ENCODE data around the gene GPR180. TPM values are rescaled to one million over a fixed set of nuclear protein-coding genes. Genes with fewer than 3 reads are reported as not detected.

GPR180 gene
- total RNA-seq, 1 experiment from 2014 or later = 5.0 TPM

GRCh38 chr13:94612050-94612449 is 10.4 kb downstream of the GPR180 start (continued):
- no peak for TF ChIP-seq E2F1 (CRISPR knock-in tag; IDR thresholded peaks at IDR 0.05)
- no peak for TF ChIP-seq ZNF281 (CRISPR knock-in tag; IDR thresholded peaks at IDR 0.05)
- no peak for TF ChIP-seq JAZF1 (CRISPR knock-in tag; IDR thresholded peaks at IDR 0.05)
- TF ChIP-seq ZNF512 (CRISPR knock-in tag; IDR thresholded peaks at IDR 0.05; ENCODE audit: borderline replicate concordance) = no peak

- no peaks in the 10 kb centered on the region for H3K27me3 Mint-ChIP-seq (ENCODE audit: low read depth)
- no peak overlapping the region for H3K4me3 Mint-ChIP-seq
- H3K4me1 Mint-ChIP-seq = no peaks in the 10 kb centered on the region
- no peak overlapping the region for H3K27ac Mint-ChIP-seq
- H3K9me3 Mint-ChIP-seq = no peaks in the 10 kb centered on the region
- TF ChIP-seq IRF1 (CRISPR knock-in tag; IDR thresholded peaks at IDR 0.05) = no peak
- peaks cover 23% of the 10 kb centered on the region for H3K36me3 Mint-ChIP-seq
- ATAC-seq = no peak
- no peak for DNase-seq (ENCODE audit: low spot score)
- POLR2A ChIA-PET = no interaction called here
- CTCF ChIA-PET = no interaction called here
Measured at GRCh38 chr13:94613051-94613450, 11.4 kb downstream of the GPR180 start.

GRCh38 chr13:94617389-94618000 is 15.8 kb downstream of the GPR180 start:
- no peak for ATAC-seq
- Mint-ChIP-seq H3K27ac (no peak overlapping the region), H3K4me3 (no peak overlapping the region), H3K4me1 (no peaks in the 10 kb centered on the region), H3K27me3 (ENCODE audit: low read depth) (no peaks in the 10 kb centered on the region), H3K36me3 (peaks cover 21% of the 10 kb centered on the region), H3K9me3 (no peaks in the 10 kb centered on the region)
- ChIA-PET CTCF (interaction anchor here (0.6 to 2.3 kb wide), 27 partner anchors 12 to 351 kb away, joined by 3 to 26 read pairs (median 4); partner anchors contain the start of genes GPR180 and TGDS), POLR2A (no interaction called here)
- DNase-seq (ENCODE audit: low spot score) = no peak
- no peak for TF ChIP-seq ATF1 (CRISPR knock-in tag; IDR thresholded peaks at IDR 0.05)
- TF ChIP-seq SOX15 (CRISPR knock-in tag; IDR thresholded peaks at IDR 0.05) = no peak
- no peak for TF ChIP-seq NFATC4 (CRISPR knock-in tag; IDR thresholded peaks at IDR 0.05)
- no peak for TF ChIP-seq ZNF317 (CRISPR knock-in tag; IDR thresholded peaks at IDR 0.05; ENCODE audit: borderline replicate concordance, low read depth)
- TF ChIP-seq ZNF416 (CRISPR knock-in tag; IDR thresholded peaks at IDR 0.05) = no peak
- no peak for TF ChIP-seq ZNF532 (CRISPR knock-in tag; IDR thresholded peaks at IDR 0.05; ENCODE audit: borderline replicate concordance)
- no peak for TF ChIP-seq ZMAT4 (CRISPR knock-in tag; IDR thresholded peaks at IDR 0.05)
- TF ChIP-seq AFF4 (CRISPR knock-in tag; IDR thresholded peaks at IDR 0.05; ENCODE audit: borderline replicate concordance) = no peak
- TF ChIP-seq ZBTB21 (CRISPR knock-in tag; IDR thresholded peaks at IDR 0.05; ENCODE audit: borderline replicate concordance) = no peak
- no peak for TF ChIP-seq JAZF1 (CRISPR knock-in tag; IDR thresholded peaks at IDR 0.05)
- TF ChIP-seq NR1H2 (CRISPR knock-in tag; IDR thresholded peaks at IDR 0.05) = no peak

Measured in WTC11 (cell line).